H1 (cell line): ENCODE measurements around the gene RFXAP. TPM values are rescaled to one million over a fixed set of nuclear protein-coding genes. Genes with fewer than 3 reads are reported as not detected.

Experiments
- CTCF ChIA-PET: fragments of 300-600 bp; sonication (Branson Sonifier 250); formaldehyde crosslinking; loops from one replicate; lab custom pipeline; 2021; ENCODE audit not compliant: partially characterized antibody; lab: Charles Lee
- POLR2A ChIA-PET: fragments of 300-600 bp; sonication (Branson Sonifier 250); formaldehyde crosslinking; loops from one replicate; lab custom pipeline; 2021; ENCODE audit warnings: inconsistent platforms; ENCODE audit not compliant: partially characterized antibody; lab: Charles Lee
- DNase-seq, 2 experiments: peaks; one replicate each; pipeline versions ENCODE4 v3.0.0 to v3.0.0-alpha.2; 2010 to 2022; ENCODE audit warnings: low spot score in 2 of 2, low read depth in 1 of 2, mixed read lengths in 1 of 2
- FAIRE-seq: peaks from 2 replicates; lab custom pipeline; 2011; peaks lifted over from hg19 to GRCh38; lab: Jason Lieb, UNC
- H2AFZ ChIP-seq: 2 replicates; pipeline ENCODE4 v1.8.1; 2012; ENCODE audit warnings: low read length, inconsistent platforms
- H2AK5ac ChIP-seq: 2 replicates; pipeline ENCODE4 v1.6.1; 2013; ENCODE audit warnings: low read depth, low read length
- H2BK120ac ChIP-seq: replicated peaks from 2 replicates; pipeline ENCODE3; 2013; ENCODE audit warnings: low read depth, low read length, inconsistent platforms
- H2BK12ac ChIP-seq: 2 replicates; pipeline ENCODE4 v1.6.1; 2013; ENCODE audit warnings: low read depth, low read length
- H2BK15ac ChIP-seq: 2 replicates; pipeline ENCODE4 v1.6.1; 2013; ENCODE audit warnings: low read length
- H2BK20ac ChIP-seq: 2 replicates; pipeline ENCODE4 v1.6.1; 2013; ENCODE audit warnings: low read length
- H2BK5ac ChIP-seq: 2 replicates; pipeline ENCODE4 v1.6.1; 2013; ENCODE audit warnings: low read depth, low read length
- H3K14ac ChIP-seq: 2 replicates; pipeline ENCODE4 v1.6.1; 2013; ENCODE audit warnings: inconsistent platforms; ENCODE audit not compliant: insufficient read length
- H3K18ac ChIP-seq: 2 replicates; pipeline ENCODE4 v1.6.1; 2013; ENCODE audit warnings: low read length; ENCODE audit errors: extremely low read depth
- H3K23ac ChIP-seq: 2 replicates; pipeline ENCODE4 v1.6.1; 2013; ENCODE audit warnings: inconsistent platforms; ENCODE audit not compliant: insufficient read length
- H3K23me2 ChIP-seq: 2 replicates; pipeline ENCODE4 v1.6.1; 2013; ENCODE audit warnings: low read depth, low read length
- H3K27ac ChIP-seq: 2 replicates; pipeline ENCODE4 v1.6.1; 2011; ENCODE audit warnings: low read depth, low read length, inconsistent platforms
- H3K27me3 ChIP-seq, 4 experiments: replicated peaks in 1 of 4; 1 replicate in 1 of 4; 2 replicates in 3 of 4; pipeline versions ENCODE4 v1.6.1 to v1.8.1; 2011 to 2013; ENCODE audit warnings: low read length in 3 of 4, mild to moderate bottlenecking in 3 of 4, inconsistent platforms in 2 of 4, mixed read lengths in 2 of 4, moderate library complexity in 1 of 4; ENCODE audit not compliant: control insufficient read depth in 3 of 4, insufficient read depth in 3 of 4; ENCODE audit errors: extremely low read depth in 1 of 4
- H3K36me3 ChIP-seq, 4 experiments: 2 replicates each; pipeline versions ENCODE4 v1.6.1 to v1.8.1; 2011 to 2013; ENCODE audit warnings: mild to moderate bottlenecking in 4 of 4, low read length in 3 of 4, moderate library complexity in 2 of 4, control low read depth in 1 of 4, inconsistent platforms in 1 of 4; ENCODE audit not compliant: insufficient read depth in 4 of 4, control insufficient read depth in 2 of 4
- H3K4ac ChIP-seq: replicated peaks from 2 replicates; pipeline ENCODE3; 2013; ENCODE audit warnings: low read length, low read depth, mixed read lengths, inconsistent platforms; ENCODE audit not compliant: insufficient read length
- H3K4me1 ChIP-seq, 4 experiments: replicated peaks in 1 of 4; 1 replicate in 1 of 4; 2 replicates in 3 of 4; pipeline versions ENCODE4 v1.6.1 to v1.8.1; 2011 to 2013; ENCODE audit warnings: low read length in 3 of 4, inconsistent platforms in 2 of 4, mixed read lengths in 1 of 4; ENCODE audit not compliant: insufficient read depth in 4 of 4, control insufficient read depth in 3 of 4
- H3K4me2 ChIP-seq, 2 experiments: 2 replicates each; pipeline versions ENCODE4 v1.6.1 to v1.8.1; 2011 to 2013; ENCODE audit warnings: low read depth in 2 of 2, low read length in 2 of 2, control low read depth in 1 of 2, inconsistent platforms in 1 of 2, mild to moderate bottlenecking in 1 of 2; ENCODE audit not compliant: insufficient read depth in 1 of 2
- H3K4me3 ChIP-seq, 4 experiments: fragments of 200-600, 300-600 bp in 1 of 4; sonication (generic), shearing (Covaris generic), sonication (Bioruptor Twin) in 1 of 4; 2 replicates each; pipeline versions ENCODE4 v1.5.1 to v1.8.1; 2011 to 2016; ENCODE audit warnings: low read length in 4 of 4, low read depth in 3 of 4, control low read depth in 2 of 4, inconsistent platforms in 2 of 4, mild to moderate bottlenecking in 2 of 4, mixed read lengths in 1 of 4, moderate library complexity in 1 of 4; ENCODE audit not compliant: insufficient read depth in 2 of 4; ENCODE audit errors: extremely low read depth in 1 of 4
- H3K56ac ChIP-seq: replicated peaks from 2 replicates; pipeline ENCODE3; 2013; ENCODE audit warnings: low read depth, mild to moderate bottlenecking, mixed read lengths, low read length, inconsistent platforms; ENCODE audit not compliant: insufficient read length
- H3K79me1 ChIP-seq: 2 replicates; pipeline ENCODE4 v1.6.1; 2013; ENCODE audit warnings: low read depth, low read length, control low read depth
- H3K79me2 ChIP-seq, 2 experiments: 2 replicates each; pipeline versions ENCODE4 v1.6.1 to v1.8.1; 2012 to 2013; ENCODE audit warnings: low read length in 2 of 2, mild to moderate bottlenecking in 2 of 2, inconsistent platforms in 1 of 2; ENCODE audit not compliant: insufficient read depth in 2 of 2, control insufficient read depth in 1 of 2
- H3K9ac ChIP-seq, 4 experiments: replicated peaks in 1 of 4; 1 replicate in 1 of 4; 2 replicates in 3 of 4; pipeline versions ENCODE4 v1.6.1 to v1.8.1; 2011 to 2013; ENCODE audit warnings: low read depth in 3 of 4, low read length in 3 of 4, control low read depth in 2 of 4, mild to moderate bottlenecking in 2 of 4, moderate library complexity in 2 of 4, inconsistent platforms in 1 of 4; ENCODE audit errors: extremely low read depth in 1 of 4
- H3K9me3 ChIP-seq, 2 experiments: 2 replicates each; pipeline versions ENCODE4 v1.6.1 to v1.8.1; 2012 to 2013; ENCODE audit warnings: mild to moderate bottlenecking in 2 of 2, moderate library complexity in 2 of 2, control low read depth in 1 of 2, inconsistent platforms in 1 of 2, low read depth in 1 of 2, low read length in 1 of 2, mixed read lengths in 1 of 2; ENCODE audit not compliant: insufficient read depth in 2 of 2
- H4K20me1 ChIP-seq, 2 experiments: replicated peaks in 1 of 2; 2 replicates each; pipeline versions ENCODE3 to v1.8.1; 2011 to 2013; ENCODE audit warnings: inconsistent platforms in 2 of 2, low read length in 2 of 2, mild to moderate bottlenecking in 1 of 2; ENCODE audit not compliant: insufficient read depth in 2 of 2, control insufficient read depth in 1 of 2
- H4K5ac ChIP-seq: 2 replicates; pipeline ENCODE4 v1.6.1; 2013; ENCODE audit warnings: low read length, low read depth, mixed read lengths, inconsistent platforms; ENCODE audit not compliant: insufficient read length
- H4K8ac ChIP-seq: 2 replicates; pipeline ENCODE4 v1.8.0; 2013; ENCODE audit warnings: mild to moderate bottlenecking, moderate library complexity, low read length, inconsistent platforms; ENCODE audit not compliant: insufficient read depth; ENCODE audit errors: extremely low read depth
- H4K91ac ChIP-seq: replicated peaks from 2 replicates; pipeline ENCODE3; 2013; ENCODE audit warnings: low read length, mixed read lengths, inconsistent platforms; ENCODE audit not compliant: insufficient read length
- EZH2 ChIP-seq: fragments of 200-600 bp; sonication (generic); IDR thresholded peaks from 2 replicates; pipeline ENCODE4 v1.7.1; 2012; ENCODE audit warnings: low read depth, mild to moderate bottlenecking, moderate library complexity, low read length, inconsistent platforms; ENCODE audit not compliant: severe bottlenecking
- NRF1 ChIP-seq: IDR thresholded peaks from 2 replicates; pipeline ENCODE4 v1.6.1; 2011; ENCODE audit warnings: mild to moderate bottlenecking, low read depth, low read length, improper control_type of control experiment
- POLR2AphosphoS5 ChIP-seq: IDR thresholded peaks from 2 replicates; pipeline ENCODE4 v1.6.1; 2011; ENCODE audit warnings: low read depth, low read length
- RNF2 ChIP-seq: fragments of 200-900, 300-1000 bp; sonication (generic); IDR thresholded peaks from 2 replicates; pipeline ENCODE4 v1.7.1; 2016; ENCODE audit warnings: borderline replicate concordance, low read depth, mild to moderate bottlenecking, antibody characterized with exemption, low read length; ENCODE audit not compliant: poor library complexity, severe bottlenecking; ENCODE audit errors: missing control alignments
- SP4 ChIP-seq: IDR thresholded peaks from 2 replicates; pipeline ENCODE4 v1.6.1; 2012; ENCODE audit warnings: low read length, inconsistent platforms
- TAF1 ChIP-seq: IDR thresholded peaks from 2 replicates; pipeline ENCODE4 v1.6.1; 2011; ENCODE audit warnings: mild to moderate bottlenecking, low read depth, low read length
- WGBS, 2 experiments: shearing (Covaris generic) in 1 of 2; methylation state at CpG; one replicate each; pipeline versions ENCODE4 v1.1.6 to v1.1.7; 2013 to 2015; ENCODE audit warnings: low lambda C conversion rate in 2 of 2, mixed read lengths in 2 of 2, inconsistent platforms in 1 of 2, low coverage in 1 of 2, missing lambda C conversion rate in 1 of 2; ENCODE audit not compliant: insufficient replicate concordance in 2 of 2, insufficient coverage in 1 of 2, insufficient read length in 1 of 2; ENCODE audit errors: extremely low coverage in 1 of 2, missing lambda C conversion rate in 1 of 2; 5-methylcytosine and 5-hydroxymethylcytosine counted together
- polyA plus RNA-seq, 7 experiments: library from polyadenylated mRNA; depleted of rRNA in 3 of 7; stranded (reverse) in 5 of 7; unstranded in 2 of 7; fragments of >200 nt in 5 of 7; fragments of 200-250 nt in 2 of 7; gene quantifications; 1 replicate in 5 of 7; 2 replicates in 1 of 7; 4 replicates in 1 of 7; pipeline versions ENCODE4 v1.2.1 to v1.2.3, GENCODE V29; 2011 to 2013; ENCODE audit warnings: missing spikeins in 2 of 7, mixed read lengths in 2 of 7
- total RNA-seq: library from RNA; stranded (reverse); fragmentation: NEBNext Ultra II Directional; extraction: Animal tissue kit (Norgen Biotek cat#: 25700); gene quantifications from 2 replicates; pipeline ENCODE4 v1.2.1, GENCODE V29; 2021
- TF ChIP-seq, protein P1 (sequence below): IDR thresholded peaks from 2 replicates; pipeline ENCODE4 v1.6.1; 2012; ENCODE audit warnings: inconsistent platforms
- TF ChIP-seq, protein P2 (sequence below): IDR thresholded peaks from 2 replicates; pipeline ENCODE4 v1.6.1; 2011; ENCODE audit warnings: low read depth, mild to moderate bottlenecking, low read length; ENCODE audit not compliant: insufficient read depth

Gene RFXAP
- total and polyA plus RNA-seq, 2 of the 8 experiments (the other 6 are each of a cell fraction or from before 2014, with no cell fraction given) = 5.2 to 11.5 TPM

- H2BK20ac ChIP-seq = 0 out of 2 replicates have a peak overlapping the region, but pooled peaks have one; percentile 19
- peak overlapping the region in 1 of 2 experiments; percentile 5; a peak in 1 of 4 replicates for H3K4me2 ChIP-seq
- H2BK5ac ChIP-seq = no peak overlapping the region
- no peak overlapping the region for H3K18ac ChIP-seq
- H3K4me1 ChIP-seq = peaks cover 0 to 6% (median 1%) of the 10 kb centered on the region in 4 experiments; a peak in 1 of 7 replicates
- 82% methylated on average over 12 of the region's 12 CpGs; no CpG with 5 or more reads in 1 of the 2 experiments for WGBS, 2 experiments
- H3K14ac ChIP-seq = no peak overlapping the region
- H2BK15ac ChIP-seq = no peak overlapping the region
- no peak overlapping the region for H3K27ac ChIP-seq
- H2AFZ ChIP-seq = no peak overlapping the region
- no peaks in the 10 kb centered on the region for H3K9me3 ChIP-seq
- no peak overlapping the region for H4K5ac ChIP-seq
- no peaks in the 10 kb centered on the region for H3K79me2 ChIP-seq
- H3K9ac ChIP-seq = no peak overlapping the region
- peak overlapping the region; percentile 77; the same call in 1 of the 2 replicates for H2BK12ac ChIP-seq
- DNase-seq = no peak
- H3K56ac ChIP-seq = no peak overlapping the region
- H2BK120ac ChIP-seq = no peak overlapping the region
- no peak overlapping the region for H3K4me3 ChIP-seq
- peaks cover 0 to under 1% of the 10 kb centered on the region in 2 experiments for H4K20me1 ChIP-seq
- H3K23ac ChIP-seq = no peak overlapping the region
- H3K79me1 ChIP-seq = no peaks in the 10 kb centered on the region
- no peaks in the 10 kb centered on the region; a peak in 1 of 8 replicates for H3K36me3 ChIP-seq
- no peaks in the 10 kb centered on the region for H3K23me2 ChIP-seq
- H2AK5ac ChIP-seq = no peak overlapping the region
- H4K8ac ChIP-seq = no peak overlapping the region
- CTCF ChIA-PET = interaction anchor here (0.6 to 2.5 kb wide), 4 partner anchors 11 to 392 kb away, joined by 3 to 10 read pairs (median 3); no protein-coding TSS in a partner anchor
- POLR2A ChIA-PET = no interaction called here
- H3K27me3 ChIP-seq = no peaks in the 10 kb centered on the region
- H4K91ac ChIP-seq = no peak overlapping the region
- FAIRE-seq = no peak
- no peak overlapping the region for H3K4ac ChIP-seq
- no peak for TF ChIP-seq TAF1
- TF ChIP-seq POLR2AphosphoS5 = no peak
- no peak for TF ChIP-seq SP4
- no peak for TF ChIP-seq NRF1
- TF ChIP-seq, protein P1, sequence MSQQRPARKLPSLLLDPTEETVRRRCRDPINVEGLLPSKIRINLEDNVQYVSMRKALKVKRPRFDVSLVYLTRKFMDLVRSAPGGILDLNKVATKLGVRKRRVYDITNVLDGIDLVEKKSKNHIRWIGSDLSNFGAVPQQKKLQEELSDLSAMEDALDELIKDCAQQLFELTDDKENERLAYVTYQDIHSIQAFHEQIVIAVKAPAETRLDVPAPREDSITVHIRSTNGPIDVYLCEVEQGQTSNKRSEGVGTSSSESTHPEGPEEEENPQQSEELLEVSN = peak; percentile 13; the same call in 1 of the 2 replicates
- TF ChIP-seq EZH2 = no peak
- TF ChIP-seq, protein P2, sequence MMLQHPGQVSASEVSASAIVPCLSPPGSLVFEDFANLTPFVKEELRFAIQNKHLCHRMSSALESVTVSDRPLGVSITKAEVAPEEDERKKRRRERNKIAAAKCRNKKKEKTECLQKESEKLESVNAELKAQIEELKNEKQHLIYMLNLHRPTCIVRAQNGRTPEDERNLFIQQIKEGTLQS = no peak
- no peak for TF ChIP-seq RNF2
These were observed 21.0 kb downstream of the RFXAP start for GRCh38 chr13:36839981-36840380.
